Fibroblast of peridontal ligament (primary cell): Measurements from ENCODE around the gene POU5F1.
A peak's percentile ranks its signal among the peaks of the same experiment; 100 is the strongest.

Source experiments
- DNase-seq: peaks from one replicate; pipeline ENCODE4 v3.0.0-alpha.2; 2010; ENCODE audit errors: extremely low read depth

The POU5F1 gene

DNA sequence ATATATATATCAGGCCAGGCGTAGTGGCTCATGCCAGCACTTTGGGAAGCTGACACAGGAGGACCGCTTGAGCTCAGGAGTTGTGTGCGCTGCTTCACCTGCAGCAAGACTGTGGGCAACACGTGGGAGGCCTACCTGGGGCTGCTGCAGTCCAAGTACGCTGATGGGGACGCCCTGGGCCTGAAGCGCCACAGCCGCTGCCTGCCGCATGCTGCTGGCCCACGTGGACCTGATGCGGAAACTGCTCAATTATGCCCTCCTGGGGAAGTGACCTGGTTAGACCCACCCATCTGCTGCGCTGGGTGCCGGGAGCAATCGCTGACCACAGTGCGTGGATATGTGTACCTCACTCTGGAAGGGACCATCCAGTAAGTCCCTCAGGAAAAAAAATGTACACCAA, 29.8 kb downstream of the POU5F1 start:
- DNase-seq = no peak

DNA sequence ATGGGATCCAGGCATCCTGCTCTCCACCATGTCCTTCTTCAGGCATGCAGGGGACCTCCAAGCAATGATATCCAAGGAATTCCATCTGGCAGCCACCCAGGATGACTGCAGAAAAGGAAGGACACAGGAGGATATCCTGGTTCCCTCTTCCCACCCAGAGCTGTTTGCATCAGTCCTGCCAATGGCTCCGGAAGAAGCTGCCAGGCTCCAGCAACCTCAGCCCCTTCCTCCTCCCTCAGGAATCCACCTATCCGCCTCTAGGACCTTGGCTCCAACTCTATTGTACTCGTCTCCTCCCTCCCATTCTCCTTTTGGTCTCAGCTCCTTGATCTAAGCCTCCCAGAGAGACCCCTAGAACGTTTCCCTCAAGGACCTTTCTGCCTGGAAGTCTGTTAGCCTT, 30.9 kb downstream of the POU5F1 start:
- DNase-seq = no peak

DNA sequence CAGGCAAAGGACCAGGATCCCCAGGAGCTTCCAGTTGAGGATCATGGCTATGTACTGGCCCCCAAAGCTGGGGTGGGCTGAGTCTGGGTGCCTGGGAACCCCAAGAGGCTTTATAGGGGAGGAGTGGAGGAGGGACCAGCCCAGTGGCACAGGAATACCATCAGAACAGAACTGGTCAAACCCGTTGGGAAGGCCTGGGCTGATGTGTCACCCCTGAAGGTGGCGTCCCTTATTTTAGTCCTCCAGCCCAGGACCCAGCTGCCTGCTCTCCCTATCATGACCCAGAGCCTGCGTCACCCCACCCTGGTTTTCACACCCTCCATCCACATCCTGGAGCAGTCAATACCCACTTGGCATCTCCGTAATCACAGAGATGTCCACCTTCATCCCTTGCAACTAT, 31.5 kb downstream of the POU5F1 start, which contains the start of gene PSORS1C2:
Gene PSORS1C2, minus strand, starts transcription at position 85 of the 400 bp plus-strand sequence. Its CDS starts 40 bp downstream, at position 45.
- no peak for DNase-seq

DNA sequence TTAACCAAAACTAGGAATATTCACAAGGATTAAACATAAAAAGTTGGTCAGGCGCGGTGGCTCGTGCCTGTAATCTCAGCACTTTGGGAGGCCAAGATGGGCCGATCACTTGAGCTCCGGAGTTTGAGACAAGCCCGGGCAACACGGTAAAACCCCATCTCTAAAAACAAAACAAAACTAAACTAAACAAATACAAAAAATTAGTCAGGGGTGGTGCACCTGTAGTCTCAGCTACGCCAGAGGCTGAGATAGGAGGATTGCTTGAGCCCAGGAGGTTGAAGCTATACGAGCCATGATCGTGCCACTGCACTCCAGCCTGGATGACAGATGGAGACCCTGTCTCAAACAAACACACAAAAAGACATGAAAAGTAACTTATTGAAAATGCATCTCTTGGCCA, 34.8 kb downstream of the POU5F1 start:
- no peak for DNase-seq

DNA sequence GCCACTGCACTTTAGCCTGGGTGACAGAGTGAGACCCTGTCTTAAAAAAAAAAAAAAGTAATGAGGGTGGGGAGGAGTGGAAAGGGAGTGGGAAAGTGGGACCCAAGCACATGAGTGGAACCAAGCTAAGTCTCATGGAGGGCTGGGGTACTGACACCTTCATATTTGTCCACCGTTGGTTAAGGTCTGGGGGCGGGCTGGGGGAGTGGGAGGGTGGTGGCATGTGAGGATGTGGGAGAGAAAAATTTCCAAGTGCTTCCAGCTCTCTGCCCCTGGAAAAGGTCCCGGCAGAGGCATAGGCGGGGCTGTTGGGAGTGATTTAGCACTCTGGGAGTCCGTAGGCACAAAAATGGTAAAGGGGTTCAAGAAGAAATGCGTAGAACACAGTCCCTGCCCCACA, 37.7 kb downstream of the POU5F1 start:
- no peak for DNase-seq

DNA sequence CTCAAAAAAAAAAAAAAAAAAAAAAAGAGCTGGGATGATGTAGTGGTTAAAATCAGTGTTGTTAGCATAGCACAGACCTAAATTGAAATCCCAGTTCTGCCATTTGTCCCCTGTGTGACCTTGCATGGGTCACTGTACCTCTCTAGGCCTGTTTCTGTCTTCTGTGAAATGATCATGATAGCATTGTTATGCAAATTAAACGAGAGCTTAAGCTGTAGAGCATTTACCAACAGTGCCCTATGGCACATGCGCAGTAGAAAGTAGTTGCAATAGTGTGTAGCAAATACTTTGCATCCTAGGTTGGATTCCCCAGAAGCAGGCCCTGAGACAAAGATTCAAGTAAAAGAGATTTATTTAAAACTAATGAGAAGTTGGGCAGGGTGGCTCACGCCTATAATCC, 38.9 kb downstream of the POU5F1 start:
- DNase-seq = no peak

DNA sequence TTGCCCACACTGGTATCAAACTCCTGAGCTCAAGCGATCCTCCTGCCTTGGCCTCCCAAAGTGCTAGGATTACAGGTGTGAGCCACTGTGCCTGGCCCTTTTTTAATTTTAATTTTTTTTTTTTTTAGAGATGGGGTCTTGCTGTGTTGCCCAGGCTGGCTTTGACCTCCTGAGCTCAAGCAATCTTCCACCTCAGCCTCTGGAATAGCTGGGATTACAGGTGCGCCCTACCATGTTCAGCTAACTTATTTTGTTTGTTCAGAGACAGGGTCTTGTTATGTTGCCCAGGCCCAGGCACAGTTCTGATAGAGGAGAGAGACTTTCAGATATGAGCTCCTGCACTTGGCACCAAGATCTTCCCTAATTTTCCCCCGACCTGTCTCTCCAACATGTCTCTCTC, 39.7 kb downstream of the POU5F1 start:
- DNase-seq = no peak

DNA sequence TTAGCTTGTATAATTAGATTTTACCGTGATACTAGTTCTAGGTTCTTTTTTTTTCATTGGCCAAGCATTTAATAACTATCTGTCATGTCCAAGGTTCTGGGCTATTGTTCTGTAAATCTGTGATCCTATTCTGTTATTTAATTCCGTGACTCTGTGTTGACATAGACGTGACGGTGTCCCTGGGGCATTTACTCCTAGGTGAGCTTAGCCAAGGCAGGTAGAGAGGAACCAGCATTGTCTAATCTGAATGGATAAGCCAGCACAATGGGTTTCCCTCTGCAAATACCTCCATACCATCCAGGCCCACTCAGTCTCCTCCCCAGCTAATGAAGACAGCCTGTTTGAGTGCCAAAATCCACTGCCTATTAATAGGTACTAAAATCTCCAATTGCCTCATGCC, 41.4 kb downstream of the POU5F1 start:
- no peak for DNase-seq

DNA sequence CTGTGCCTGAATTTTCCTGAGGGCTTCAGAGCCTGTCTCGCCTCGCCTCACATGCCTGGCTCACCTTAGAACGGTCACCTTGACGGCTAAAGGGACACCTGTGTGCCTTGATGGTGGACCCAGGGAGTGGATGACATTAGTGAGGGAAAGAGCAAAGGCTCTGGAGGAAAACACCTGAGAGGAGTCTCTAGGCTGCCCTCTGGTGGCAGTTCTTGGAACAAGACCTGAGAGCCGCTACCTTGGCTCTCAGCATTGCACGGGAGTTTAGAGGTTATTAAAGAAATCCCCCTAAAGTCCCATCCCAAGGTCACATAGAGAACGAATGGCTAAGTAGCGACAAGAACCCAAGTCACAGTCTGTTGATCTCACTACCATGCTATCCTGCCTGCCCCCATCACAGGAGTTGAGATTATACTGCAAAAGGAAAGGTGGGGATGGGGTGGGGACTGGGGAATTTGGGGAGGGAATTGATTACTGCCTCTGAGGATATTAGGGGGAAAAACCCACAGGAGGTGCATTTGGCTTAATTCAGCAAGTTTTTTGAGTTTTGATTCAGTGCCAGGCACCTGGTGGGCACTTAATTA, 42.3 kb downstream of the POU5F1 start:
- DNase-seq = peak; percentile 35

DNA sequence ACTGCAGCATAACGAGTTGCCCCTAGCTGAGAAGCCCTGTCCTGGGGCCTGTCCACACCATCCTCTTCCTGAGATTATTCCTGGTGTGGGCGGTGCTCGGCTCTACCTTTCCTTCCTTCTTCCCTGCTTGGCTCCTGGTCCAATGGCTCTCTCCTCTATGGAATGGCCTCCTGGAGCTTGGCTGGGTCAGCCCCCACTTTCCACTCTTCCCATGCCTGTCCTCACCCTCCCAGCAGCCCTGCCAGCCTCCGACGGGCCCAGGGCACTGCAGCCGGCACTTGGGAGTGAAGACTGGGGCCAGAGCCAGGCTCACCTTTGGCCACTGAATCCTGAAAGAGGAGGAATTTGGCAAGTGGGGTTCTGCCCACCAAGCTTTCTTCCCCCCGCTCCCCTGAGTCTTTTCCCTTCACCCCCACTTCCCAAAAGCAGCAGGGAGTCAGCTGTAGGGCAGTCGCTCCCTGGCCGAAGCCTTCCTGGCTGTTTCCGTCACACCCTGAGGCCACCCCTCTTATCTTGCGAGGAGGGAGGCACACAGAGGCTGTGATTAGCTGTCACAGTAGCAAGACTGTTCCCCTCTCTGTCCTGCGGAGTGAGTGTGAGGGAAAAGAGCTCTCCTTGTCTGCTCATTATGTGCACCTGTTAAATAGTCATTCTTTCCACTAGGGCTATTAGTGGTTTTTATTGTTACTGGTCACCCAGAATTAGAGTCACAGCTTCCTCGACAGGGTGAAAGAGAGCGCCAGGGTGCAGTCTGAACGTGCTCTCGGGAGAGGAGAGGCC, 43.9 kb downstream of the POU5F1 start:
- DNase-seq = no peak

DNA sequence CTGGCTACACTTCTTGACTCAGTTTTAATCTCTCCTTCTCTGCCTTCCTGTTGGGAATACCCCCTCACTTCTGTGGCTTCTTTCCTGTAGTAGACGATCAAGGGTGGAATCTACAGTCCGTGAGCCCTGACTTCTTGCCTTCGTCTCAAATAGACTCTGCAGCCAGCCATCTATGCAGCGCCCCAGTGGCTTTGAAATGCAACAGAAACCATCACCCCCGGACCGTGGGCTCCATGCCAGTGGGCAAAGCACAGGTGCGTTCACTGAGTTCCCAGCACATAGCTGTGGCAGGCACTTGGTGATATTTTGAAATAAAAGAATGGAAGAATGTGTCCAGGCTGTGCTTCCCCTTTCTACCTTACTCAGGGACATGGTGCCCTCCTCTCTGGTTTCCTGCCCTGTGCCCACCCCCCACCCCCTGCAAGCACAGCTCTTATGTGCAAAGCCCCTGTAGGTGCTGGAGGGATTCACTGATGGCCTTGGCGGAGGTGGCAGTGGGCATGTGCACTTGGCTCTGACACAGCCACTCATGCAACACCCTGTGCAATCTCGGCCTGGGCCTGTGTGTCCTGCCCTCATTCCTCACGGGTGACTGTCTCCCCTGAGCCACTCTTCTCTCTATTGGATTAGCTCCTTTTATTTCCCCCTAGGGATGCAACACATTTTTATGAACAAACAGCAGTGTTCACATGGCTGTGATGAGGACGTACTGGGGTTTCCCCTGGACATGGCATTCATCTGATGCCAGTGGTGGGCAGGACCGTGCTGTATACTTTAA, 44.7 kb downstream of the POU5F1 start:
- peak; percentile 9 for DNase-seq

DNA sequence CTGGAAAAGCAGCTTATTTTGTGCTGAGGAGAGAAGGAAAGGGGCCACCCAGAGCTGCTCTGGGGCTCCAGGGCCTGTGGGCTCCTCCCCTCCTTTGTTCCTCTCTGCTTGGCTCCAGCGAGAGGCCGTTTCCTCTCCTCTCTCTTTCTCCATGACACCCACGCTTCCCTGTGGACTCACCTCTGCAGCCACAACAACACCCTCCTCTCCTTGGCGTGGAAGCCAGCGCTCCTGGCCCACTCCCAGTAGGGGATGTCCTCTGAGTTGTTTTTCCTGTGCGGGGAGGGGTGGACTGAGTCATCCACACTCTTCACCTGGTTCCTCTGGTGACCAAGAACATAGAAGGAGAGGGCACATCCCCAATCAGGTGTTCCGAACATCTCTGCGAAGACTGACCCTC, 45.3 kb downstream of the POU5F1 start:
- no peak for DNase-seq

DNA sequence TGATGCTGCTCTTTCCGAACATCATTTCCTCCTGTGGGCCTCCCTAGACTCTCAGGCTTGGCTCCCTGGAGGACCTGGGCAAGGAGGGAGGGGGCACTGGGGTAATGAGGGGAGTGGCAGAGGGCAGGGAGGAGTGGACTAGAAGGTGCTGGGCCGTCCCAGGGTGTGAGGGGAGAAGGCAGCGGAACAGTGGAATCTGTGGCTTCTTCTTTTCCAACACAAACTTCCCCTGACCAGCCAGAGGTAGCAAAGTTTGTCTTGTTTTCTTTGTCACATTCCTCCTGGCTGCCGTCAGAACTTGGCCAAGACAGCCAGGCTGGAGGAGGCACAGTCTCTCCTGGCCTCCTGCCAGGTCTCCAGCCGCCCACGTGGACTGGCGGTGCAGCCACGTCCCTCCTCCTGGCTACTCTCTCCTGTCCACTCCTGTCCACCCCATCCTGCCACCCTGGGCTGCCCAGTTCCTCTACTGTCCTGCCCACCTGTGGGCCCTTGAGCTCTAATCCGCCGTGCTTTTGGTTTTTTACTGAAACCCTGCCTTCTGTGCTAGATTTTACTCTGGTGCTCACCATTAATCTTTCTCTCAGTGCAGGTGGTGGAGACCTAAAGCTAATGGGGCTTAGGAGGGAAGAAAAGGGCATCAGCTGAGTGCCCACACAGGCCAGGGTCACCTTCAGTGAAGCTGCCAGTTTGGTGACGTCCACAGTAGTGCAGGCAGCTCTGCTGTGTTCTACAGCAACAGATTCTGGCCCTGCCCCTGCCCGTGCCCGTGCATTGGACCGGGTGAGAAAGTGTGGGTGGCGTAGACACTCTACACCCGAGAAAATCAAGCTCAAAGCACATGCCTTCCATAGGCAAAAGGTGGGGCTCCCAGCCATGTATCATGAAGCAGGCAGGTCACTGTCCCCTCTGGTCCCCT, 47.4 kb downstream of the POU5F1 start:
- DNase-seq = peak; percentile 76

DNA sequence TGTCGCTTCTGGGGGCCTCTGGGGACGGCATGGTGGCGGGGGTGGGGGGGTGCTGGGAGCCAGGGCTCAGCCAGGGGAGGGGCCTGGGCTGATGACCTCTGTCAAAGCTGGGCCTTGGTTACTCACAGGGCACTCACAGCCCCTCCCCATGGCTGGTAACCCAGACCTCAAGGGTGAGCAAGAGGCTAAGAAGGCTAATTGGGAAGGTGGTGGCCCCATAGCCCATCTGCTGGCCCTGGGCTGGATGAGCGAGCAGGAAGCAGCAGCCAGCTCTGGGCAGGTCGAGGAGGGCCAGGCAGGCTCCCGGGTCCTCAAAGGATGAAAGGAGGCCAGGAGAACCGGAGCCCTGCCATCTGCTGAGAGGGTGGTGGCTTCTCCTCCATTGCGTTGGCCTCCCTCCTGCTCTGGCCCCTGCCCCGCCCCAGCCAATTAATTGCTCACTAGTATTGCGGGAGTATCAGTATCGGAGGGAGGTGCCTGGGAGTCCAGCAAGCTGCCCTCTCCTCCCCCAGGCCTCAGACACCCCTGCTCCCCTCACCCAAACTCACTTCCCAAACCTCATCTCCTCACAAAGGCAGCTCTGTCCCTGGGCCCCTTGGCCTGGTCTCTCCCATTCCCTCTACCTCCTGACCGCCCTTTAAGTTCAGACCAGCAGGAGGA, 49.2 kb downstream of the POU5F1 start:
- DNase-seq = no peak

DNA sequence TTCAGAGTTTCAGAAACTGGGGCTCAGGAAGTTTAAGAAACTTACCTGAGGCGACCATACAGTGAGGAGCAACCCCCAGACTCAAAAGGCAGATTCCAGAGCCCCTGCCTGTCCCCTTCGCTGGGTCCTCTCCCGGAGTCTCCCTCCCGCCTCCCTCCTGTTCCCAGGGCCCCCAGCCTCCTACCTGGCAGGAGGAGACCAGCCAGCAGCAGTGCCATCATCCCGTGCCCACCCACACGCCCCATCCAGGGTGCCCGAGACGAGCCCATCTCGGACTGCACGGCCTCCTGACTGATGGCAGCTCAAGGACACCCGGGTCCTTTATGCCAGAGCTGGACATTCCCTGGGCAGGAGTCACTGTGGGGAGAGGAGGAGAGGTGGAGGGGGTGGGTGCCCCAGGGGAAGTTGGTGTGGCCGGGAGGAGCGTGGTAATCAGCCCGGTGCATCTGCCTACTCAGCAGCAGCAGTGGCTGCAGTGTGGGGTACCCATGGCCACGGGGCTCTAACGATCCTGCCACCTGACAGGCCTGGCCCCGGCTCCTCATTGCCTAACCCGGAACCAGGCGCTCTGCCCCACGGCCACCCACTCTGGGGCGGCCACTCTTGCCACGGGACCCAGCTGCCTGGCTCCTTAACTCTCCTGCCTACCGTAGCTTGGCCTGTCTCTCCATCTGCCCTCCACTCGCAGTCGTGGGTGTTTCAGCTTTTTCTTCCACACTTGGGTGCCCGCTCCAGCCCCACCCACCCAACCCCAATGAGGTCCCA, 50.1 kb downstream of the POU5F1 start, which contains the start of gene CDSN:
Gene CDSN, minus strand, starts transcription at position 296 of the 765 bp plus-strand sequence. Its CDS starts 27 bp downstream, at position 269.
- DNase-seq = no peak

DNA sequence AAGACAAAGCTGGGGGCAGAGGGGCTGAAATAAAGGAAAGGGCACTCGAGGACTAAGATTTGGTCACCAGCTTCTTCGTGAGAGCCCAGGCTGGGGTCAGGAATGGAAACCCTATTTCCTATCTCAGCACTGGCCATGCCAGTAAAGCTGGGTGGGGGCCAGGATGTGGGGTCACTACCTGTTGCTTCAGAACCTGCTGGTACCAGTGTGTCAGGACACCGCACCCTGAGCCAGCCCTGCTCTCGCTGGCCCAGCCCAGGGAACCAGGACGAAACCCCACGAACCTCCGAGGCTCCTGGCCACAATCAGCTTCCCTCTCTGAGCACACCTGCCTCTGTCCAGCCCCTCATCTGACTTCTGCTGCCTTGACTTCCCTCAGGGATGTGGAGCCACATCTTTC, 52.3 kb downstream of the POU5F1 start:
- DNase-seq = no peak

DNA sequence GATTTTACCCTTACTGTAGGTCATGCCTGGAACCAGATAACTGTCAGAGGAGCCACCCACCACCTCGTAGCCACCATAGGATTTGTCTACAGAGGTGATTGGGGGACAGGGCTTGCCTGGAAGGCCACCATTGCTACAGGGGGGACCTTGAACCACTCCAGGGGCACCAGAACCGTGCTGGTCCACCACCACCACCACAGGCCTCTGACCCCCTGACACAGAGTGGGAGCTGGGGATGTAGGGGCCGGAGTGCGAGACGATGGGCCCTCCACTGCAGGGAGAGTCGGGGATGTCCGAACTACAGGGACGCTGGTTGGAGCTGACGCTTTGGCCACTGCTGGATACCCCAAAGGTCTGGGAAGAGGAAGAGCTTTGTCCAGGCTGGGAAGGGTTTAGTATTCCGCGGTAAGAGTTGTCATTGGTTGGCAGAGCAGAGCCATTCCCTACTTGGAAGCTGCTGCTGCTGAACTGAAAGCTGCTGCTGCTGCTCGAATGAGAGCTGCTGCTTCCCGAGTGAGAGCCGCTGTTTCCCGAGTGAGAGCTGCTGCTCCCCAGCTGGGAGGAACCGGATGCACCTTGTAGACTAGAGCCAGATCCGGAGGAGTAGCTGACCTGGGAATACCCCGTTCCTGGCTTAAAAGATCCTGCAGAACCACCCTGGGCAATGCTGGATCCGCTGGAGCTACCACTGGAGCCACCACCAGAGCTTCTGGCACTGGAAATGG, 53.7 kb downstream of the POU5F1 start:
- DNase-seq = peak; percentile 31

DNA sequence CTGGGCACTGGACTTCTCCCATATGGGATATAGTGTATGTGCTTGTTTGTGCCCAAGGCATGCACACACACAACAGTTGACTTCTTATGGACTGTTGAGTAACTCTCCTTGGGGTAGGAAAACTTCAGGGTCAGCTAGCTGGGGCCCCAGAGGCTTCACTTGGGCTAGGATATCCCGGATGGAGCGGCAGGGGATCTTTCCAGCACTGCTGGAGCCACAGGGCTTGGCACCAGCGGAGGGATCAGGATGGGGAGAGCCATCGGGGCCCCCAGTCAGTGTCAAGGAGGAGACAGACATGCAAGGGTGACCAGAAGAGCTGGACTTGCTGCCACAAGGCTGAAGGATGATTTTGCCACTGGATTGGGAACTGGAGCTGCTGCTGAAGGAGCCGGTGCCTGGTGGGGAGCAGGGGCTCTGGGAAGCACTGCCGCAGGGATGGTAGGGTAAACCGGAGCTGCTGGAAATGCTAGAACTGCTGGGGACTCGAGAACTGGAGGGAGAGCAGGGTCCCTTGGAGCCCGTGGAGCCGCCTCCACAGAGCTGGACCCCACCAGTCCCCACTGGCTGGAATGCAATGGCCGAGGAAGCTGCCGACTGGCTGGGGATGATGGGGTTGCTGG, 54.4 kb downstream of the POU5F1 start:
- no peak for DNase-seq
